ENCODE data around the gene PPP2R5E.
"Not testable (repeated sequence)": the region's sequence is repeated elsewhere in the genome, so short reads cannot be mapped to it uniquely, and the experiment has no call there.

Gene PPP2R5E

GRCh38 chr14:63543000-63543825 is at the start of gene PPP2R5E:
Gene PPP2R5E, minus strand, starts transcription at chr14:63543377. Its CDS starts 3,692 bp downstream, at chr14:63539685.
- peak; percentile 96 for DNase-seq (ENCODE audit: low spot score)

DNA sequence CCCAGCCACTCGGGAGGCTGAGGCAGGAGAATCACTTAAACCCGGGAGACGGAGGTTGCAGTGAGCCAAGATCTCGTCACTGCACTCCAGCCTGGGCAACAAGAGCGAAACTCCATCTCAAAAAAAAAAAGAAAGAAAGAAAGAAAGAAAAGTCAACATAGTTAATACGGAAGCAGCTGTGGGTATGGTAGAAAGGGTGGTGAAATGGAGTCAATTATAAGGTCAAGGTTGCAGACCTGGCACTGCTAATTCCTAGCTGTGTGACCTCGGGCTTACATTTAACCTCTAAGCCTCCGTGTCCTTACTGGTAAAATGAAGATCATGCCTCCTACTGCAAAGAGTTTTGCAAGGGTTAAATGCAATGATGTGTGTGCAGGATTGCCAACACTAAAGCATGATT is 39.9 kb upstream of the PPP2R5E start:
- not testable (repeated sequence) for DNase-seq (ENCODE audit: low spot score)

GRCh38 chr14:63581491-63581890 is 38.3 kb upstream of the PPP2R5E start:
- DNase-seq (ENCODE audit: low spot score) = no peak

DNA sequence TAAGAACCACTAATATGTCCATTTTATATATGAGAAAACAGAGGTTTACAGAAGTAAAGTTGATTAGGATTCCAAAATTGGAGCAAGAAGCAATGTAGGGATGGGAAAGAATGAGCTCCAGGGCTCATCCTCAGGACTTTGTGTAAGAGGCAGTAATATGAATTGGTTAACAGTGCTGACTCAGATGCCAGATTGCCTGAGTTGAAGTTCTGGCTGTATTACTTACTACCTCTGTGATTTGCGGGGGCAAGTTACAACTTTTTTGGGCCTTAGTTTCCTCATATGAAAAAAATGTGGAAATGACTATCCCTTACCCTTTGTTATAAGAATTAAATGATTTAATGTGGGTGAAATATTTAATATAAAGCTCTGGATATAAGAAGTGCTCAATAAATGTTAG is 35.1 kb upstream of the PPP2R5E start:
- no peak for DNase-seq (ENCODE audit: low spot score)

- no peak for DNase-seq (ENCODE audit: low spot score)
Observed at GRCh38 chr14:63573581-63573980, 30.4 kb upstream of the PPP2R5E start.

DNA sequence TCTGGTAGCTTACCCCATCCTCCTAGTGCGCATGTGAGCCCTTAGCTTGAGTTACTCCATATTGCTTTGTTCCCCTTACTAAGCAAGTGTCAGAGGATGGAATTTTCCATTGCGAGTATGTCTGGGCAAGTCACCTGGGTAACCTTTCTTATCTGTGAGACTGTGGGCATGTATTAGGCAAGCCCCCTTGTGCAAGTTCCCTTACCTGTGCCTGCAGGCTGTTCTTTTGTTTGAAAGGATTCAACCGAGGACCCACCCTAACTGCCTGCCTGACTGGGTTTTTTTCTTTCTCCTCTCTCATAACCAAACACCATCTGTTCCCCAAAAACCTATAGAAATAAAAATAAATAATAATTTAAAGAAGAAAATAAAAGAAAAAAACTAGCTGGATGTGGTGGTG is 22.3 kb upstream of the PPP2R5E start:
- DNase-seq (ENCODE audit: low spot score) = no peak

- no peak for DNase-seq (ENCODE audit: low spot score)
Observed at GRCh38 chr14:63564318-63564717, 21.1 kb upstream of the PPP2R5E start.

GRCh38 chr14:63563370-63564026 is 20.3 kb upstream of the PPP2R5E start:
- DNase-seq (ENCODE audit: low spot score) = no peak

- no peak for DNase-seq (ENCODE audit: low spot score)
Observed at GRCh38 chr14:63562405-63562804, 19.2 kb upstream of the PPP2R5E start.

- no peak for DNase-seq (ENCODE audit: low spot score)
Observed at GRCh38 chr14:63555572-63555971, 12.4 kb upstream of the PPP2R5E start.

DNA sequence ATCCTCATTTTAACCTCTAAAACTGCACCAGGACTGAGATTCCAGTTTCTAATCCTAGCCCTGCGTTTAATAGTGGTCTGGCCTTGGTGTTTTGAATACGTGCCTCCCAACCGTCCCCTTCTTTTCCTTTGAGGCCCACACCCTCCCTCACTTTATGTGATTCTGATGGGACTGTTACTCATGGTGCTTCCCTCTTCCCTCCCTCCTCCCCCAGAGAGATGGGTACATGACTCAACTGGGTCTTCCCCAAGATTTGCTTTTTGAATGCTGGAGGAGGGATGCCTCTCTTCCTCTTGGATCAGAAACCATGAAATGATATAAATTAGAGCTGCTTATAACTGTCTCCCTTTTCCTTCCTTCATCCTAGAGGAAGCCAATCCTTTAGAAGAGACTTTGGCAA is 8.2 kb upstream of the PPP2R5E start:
- no peak for DNase-seq (ENCODE audit: low spot score)

DNA sequence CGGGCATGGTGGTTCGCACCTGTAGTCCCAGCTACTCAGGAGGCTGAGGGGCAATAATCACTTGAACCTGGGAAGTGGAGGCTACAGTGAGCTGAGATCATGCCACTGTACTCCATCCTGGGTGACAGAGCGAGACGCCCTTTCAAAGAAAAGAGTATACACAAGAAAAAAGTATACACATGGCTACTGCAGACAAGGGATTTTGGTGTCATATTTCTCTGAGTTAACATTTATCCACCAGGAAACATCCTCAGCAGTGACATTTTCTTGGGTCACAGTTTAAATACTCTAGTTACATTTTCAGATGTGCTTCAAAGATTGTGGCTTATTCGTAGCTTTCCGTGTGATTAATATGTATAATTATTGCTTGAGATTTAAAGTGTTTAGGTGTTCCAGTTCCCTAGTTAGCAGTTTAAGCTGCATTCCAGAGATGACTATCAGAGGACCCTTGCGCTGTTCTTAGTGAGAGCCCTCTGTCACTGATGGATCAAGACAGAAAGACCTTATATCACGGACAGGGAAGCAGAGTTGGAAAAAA is 4.7 kb upstream of the PPP2R5E start:
- DNase-seq (ENCODE audit: low spot score) = no peak

DNA sequence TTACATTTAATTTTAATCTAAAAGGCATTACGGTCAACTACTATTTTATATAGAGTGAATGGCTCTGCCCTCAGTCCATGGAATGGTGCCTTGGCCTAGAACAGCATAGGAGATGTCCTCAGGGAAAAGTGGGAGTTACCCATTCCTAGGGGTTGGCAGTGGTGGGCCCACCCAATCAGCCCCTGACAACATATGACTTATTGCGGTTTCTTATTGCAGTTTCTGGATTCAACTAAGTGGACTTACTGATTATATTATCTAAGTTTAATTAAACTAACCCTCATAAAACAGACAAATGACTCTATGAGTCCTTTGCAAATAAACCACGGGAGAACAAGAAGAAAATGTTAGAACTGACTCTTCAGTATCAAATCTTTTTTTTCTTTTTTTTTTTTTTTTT is 2.3 kb upstream of the PPP2R5E start:
- no peak for DNase-seq (ENCODE audit: low spot score)

DNA sequence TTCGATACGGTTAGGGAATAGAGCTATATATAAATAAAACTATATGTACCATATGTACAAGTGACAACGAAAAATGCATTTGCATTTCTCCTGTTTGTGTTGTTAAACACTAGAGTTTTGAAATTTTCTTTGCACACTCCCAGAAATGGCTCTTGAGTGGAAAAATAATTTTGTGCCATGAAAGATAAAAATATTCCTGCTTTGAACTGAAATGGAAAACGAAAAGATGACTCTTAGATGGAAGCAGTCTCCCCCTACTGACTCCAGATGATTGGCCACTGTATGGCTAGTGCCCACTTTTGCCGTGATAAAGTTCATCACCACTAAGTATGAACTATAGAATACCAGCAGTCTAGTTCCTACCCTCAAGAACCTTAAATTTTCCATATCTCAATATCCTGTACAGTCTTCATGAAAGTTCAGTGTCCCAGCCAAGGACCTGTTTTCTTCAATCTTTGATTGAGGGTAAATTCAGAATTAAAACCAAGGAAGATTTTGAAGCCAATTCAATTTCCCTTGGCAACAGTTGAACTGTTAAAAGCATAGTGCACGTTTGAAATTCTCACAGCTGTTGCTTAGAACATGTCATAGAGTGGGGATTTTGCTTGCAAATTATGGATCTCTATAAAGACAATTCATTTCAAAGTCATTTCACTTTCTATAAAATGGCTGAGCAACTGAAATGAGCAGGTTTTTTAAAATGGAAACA is 1.6 kb upstream of the PPP2R5E start:
- DNase-seq (ENCODE audit: low spot score) = peak; percentile 41

- DNase-seq (ENCODE audit: low spot score) = no peak
Observed at GRCh38 chr14:63543826-63544406, 739 bp upstream of the PPP2R5E start.

DNA sequence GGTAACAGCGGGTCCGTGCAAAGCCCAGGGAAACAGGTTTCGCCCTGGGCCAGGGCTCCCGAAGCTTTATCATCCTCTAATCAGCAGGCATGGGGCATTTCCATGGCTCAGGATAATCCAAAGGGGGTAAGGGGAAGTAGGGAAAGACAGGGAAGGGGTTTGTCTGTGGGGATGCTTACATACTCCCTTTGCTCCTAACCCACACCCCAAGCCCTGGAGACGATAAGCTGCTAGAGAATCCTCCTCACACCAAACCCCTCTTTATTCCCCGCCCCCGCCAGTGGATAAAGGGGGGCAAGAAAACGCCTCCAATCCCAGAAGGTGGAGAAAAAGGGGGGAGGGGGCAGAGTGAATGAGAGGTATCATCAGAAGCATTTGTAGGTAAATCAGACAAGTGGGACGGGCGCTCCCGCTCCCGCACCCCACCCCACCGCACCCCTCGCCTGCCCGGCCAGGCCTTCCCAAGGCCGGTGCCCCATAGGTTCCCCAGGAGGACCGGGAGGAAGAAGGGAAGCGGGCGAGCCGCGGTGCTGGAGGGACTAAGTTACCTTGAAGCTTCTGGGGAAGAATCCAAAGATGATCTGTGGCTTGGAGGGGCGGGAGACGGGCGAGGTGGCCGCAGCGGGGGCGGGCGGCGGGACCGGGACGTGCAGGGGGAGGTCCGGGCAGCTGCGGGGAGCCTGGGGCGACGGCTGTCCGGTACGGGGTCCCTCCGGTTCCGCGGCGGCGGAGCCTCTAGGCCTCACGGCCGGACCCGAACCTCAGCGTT is 762 bp downstream of the PPP2R5E start:
- peak; percentile 64 for DNase-seq (ENCODE audit: low spot score)

GRCh38 chr14:63535918-63536317 is 7.3 kb downstream of the PPP2R5E start:
- DNase-seq (ENCODE audit: low spot score) = no peak

DNA sequence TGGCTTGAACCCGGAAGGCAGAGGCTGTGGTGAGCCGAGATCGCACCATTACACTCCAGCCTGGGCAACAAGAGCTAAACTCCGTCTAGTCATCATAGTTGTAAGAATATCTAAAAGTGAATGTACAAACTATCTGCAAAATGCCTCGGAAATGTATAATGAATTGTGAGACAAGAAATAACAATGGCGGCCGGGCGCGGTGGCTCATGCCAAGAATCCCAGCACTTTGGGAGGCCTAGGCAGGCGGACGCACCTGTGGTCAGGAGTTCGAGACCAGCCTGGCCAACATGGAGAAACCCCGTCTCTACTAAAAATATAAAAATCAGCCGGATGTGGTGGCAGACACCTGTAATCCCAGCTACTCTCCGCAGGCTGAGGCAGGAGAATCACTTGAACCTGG is 9.7 kb downstream of the PPP2R5E start:
- DNase-seq (ENCODE audit: low spot score) = no peak

- DNase-seq (ENCODE audit: low spot score) = no peak
Observed at GRCh38 chr14:63524537-63525155, 18.5 kb downstream of the PPP2R5E start.

DNA sequence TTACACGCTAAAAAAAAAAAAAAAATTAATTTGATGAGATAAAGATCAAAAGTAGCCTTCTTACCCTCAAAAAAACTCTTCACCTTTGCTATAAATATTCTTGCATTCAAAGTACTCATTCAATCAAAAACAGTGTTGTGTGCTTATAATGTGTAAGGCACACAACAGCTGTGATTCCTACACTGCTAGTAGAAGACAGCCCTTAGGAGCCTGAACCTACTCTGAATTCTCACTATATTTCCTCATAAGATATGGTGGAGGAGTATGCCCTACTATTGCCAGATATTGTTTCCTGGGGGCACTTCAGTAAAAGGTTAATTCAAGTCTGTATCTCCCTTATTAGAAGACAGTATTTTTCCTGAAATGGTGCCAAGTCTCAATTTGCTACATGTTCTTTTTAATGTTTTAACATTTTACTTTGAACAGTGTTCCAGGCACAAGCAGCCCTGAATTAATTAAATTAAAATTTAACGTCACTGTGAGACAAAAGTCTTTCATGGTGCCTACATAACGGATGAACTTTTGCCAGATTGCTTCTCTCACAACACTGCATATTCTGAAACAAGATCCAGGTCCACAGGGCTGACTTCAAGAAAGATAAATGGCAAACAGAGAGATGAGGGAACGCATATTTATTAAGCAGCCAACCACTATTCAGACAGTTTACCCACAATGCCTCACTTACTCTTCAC is 19.3 kb downstream of the PPP2R5E start:
- DNase-seq (ENCODE audit: low spot score) = no peak
